ENCODE results near the gene CD109. TPM values are rescaled to one million over a fixed set of nuclear protein-coding genes. Genes with fewer than 3 reads are reported as not detected.

The CD109 gene
- total and polyA plus RNA-seq, 2 of the 4 experiments (the other 2 are of a cell fraction), result 3.6 to 5.0 TPM

GRCh38 chr6:73665686-73666319, 30.2 kb upstream of the CD109 start:
- Histone ChIP-seq H4K20me1 (ENCODE audit: insufficient read depth, low read length) (no peaks in the 10 kb centered on the region), H3K4ac (ENCODE audit: low read depth, low read length) (no peak overlapping the region), H3K4me3 (ENCODE audit: insufficient read depth, low read depth, low read length) (no peak overlapping the region), H3K4me2 (ENCODE audit: low read depth, low read length) (no peak overlapping the region), H3K36me3 (ENCODE audit: control insufficient read depth, insufficient read depth, low read length) (no peaks in the 10 kb centered on the region), H3K9me3 (ENCODE audit: control insufficient read depth, insufficient read depth, low read length) (no peaks in the 10 kb centered on the region), H3K9me1 (ENCODE audit: insufficient read depth, low read length) (peaks cover 2% of the 10 kb centered on the region; the same call in 1 of the 2 replicates), H3K27ac (ENCODE audit: insufficient read depth, low read length) (no peak overlapping the region), H3K27me3 (ENCODE audit: control insufficient read depth, insufficient read depth, low read length) (no peaks in the 10 kb centered on the region), H3K14ac (replicated peaks; ENCODE audit: low read depth, low read length) (no peak overlapping the region), H3K18ac (ENCODE audit: low read depth, low read length) (no peak overlapping the region), H2BK20ac (ENCODE audit: low read depth, low read length) (no peak overlapping the region), H4K91ac (ENCODE audit: insufficient read depth, low read depth, low read length) (no peak overlapping the region), H2BK15ac (ENCODE audit: low read depth, low read length) (no peak overlapping the region), H2AFZ (replicated peaks; ENCODE audit: low read length, poor library complexity) (no peak overlapping the region), H2AK5ac (ENCODE audit: low read depth, low read length) (no peak overlapping the region), H3K56ac (ENCODE audit: extremely low read depth, insufficient read depth, low read length) (no peak overlapping the region), H3K4me1 (ENCODE audit: control insufficient read depth, insufficient read depth, low read length) (no peaks in the 10 kb centered on the region), H2BK120ac (ENCODE audit: low read depth, low read length) (no peak overlapping the region), H2BK5ac (ENCODE audit: low read depth, low read length, poor library complexity, severe bottlenecking) (no peak overlapping the region), H3K79me1 (ENCODE audit: low read depth in 1 of 2, low read length in 2 of 2) (no peaks in the 10 kb centered on the region), H4K8ac (ENCODE audit: low read depth in 2 of 2, low read length in 2 of 2) (no peak overlapping the region), H2AK9ac (replicated peaks; ENCODE audit: low read depth, low read length, poor library complexity) (no peak overlapping the region), H3K9ac (ENCODE audit: low read depth, low read length) (no peak overlapping the region), H4K5ac (ENCODE audit: low read depth, low read length) (no peak overlapping the region), H3K23ac (ENCODE audit: low read depth, low read length) (no peak overlapping the region)
- WGBS, 2 experiments (ENCODE audit: extremely low coverage in 2 of 2, insufficient read length in 1 of 2), result no CpG with 5 or more reads among the region's 3 CpGs
- dilution Hi-C loops (cut with HindIII; ENCODE audit: low sequenced_read_pairs, unreplicated experiment) (no loop called here), in situ Hi-C loops (cut with MboI; ENCODE audit: low sequenced_read_pairs) (no loop called here), intact Hi-C loops (cut with micrococcal nuclease) (no loop called here)
- no TSS peak for BruUV-seq (replicated peaks)
- TF ChIP-seq MAFK (IDR thresholded peaks at IDR 0.05; ENCODE audit: low read depth, low read length), result no peak
- no peak for TF ChIP-seq FOS (IDR thresholded peaks at IDR 0.05; ENCODE audit: low read depth, low read length)
- TF ChIP-seq BHLHE40 (IDR thresholded peaks at IDR 0.05; ENCODE audit: low read depth, low read length), result no peak
- TF ChIP-seq MXI1 (IDR thresholded peaks at IDR 0.05; ENCODE audit: borderline replicate concordance, low read depth, low read length), result no peak
- TF ChIP-seq CHD1 (IDR thresholded peaks at IDR 0.05; ENCODE audit: low read depth, low read length), result no peak
- no peak for TF ChIP-seq MAZ (IDR thresholded peaks at IDR 0.05; ENCODE audit: borderline replicate concordance, low read depth, low read length)
- TF ChIP-seq, protein P1, sequence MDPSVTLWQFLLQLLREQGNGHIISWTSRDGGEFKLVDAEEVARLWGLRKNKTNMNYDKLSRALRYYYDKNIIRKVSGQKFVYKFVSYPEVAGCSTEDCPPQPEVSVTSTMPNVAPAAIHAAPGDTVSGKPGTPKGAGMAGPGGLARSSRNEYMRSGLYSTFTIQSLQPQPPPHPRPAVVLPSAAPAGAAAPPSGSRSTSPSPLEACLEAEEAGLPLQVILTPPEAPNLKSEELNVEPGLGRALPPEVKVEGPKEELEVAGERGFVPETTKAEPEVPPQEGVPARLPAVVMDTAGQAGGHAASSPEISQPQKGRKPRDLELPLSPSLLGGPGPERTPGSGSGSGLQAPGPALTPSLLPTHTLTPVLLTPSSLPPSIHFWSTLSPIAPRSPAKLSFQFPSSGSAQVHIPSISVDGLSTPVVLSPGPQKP (IDR thresholded peaks at IDR 0.05; ENCODE audit: borderline replicate concordance, low read depth, low read length), result no peak
- TF ChIP-seq RCOR1 (IDR thresholded peaks at IDR 0.05; ENCODE audit: insufficient replicate concordance, low read length), result no peak
- no peak for TF ChIP-seq CEBPB (IDR thresholded peaks at IDR 0.05; ENCODE audit: low read depth, low read length)
- TF ChIP-seq SMC3 (IDR thresholded peaks at IDR 0.05; ENCODE audit: low read depth, low read length), result no peak
- no peak for TF ChIP-seq RFX5 (IDR thresholded peaks at IDR 0.05; ENCODE audit: low read depth, low read length)
- TF ChIP-seq, protein P2, sequence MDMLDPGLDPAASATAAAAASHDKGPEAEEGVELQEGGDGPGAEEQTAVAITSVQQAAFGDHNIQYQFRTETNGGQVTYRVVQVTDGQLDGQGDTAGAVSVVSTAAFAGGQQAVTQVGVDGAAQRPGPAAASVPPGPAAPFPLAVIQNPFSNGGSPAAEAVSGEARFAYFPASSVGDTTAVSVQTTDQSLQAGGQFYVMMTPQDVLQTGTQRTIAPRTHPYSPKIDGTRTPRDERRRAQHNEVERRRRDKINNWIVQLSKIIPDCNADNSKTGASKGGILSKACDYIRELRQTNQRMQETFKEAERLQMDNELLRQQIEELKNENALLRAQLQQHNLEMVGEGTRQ (IDR thresholded peaks at IDR 0.05; ENCODE audit: low read depth, low read length), result no peak
- no peak for TF ChIP-seq RAD21 (IDR thresholded peaks at IDR 0.05; ENCODE audit: low read length)
- no peak for TF ChIP-seq POLR2A (IDR thresholded peaks at IDR 0.05; ENCODE audit: low read depth, low read length)
- TF ChIP-seq, protein P3, sequence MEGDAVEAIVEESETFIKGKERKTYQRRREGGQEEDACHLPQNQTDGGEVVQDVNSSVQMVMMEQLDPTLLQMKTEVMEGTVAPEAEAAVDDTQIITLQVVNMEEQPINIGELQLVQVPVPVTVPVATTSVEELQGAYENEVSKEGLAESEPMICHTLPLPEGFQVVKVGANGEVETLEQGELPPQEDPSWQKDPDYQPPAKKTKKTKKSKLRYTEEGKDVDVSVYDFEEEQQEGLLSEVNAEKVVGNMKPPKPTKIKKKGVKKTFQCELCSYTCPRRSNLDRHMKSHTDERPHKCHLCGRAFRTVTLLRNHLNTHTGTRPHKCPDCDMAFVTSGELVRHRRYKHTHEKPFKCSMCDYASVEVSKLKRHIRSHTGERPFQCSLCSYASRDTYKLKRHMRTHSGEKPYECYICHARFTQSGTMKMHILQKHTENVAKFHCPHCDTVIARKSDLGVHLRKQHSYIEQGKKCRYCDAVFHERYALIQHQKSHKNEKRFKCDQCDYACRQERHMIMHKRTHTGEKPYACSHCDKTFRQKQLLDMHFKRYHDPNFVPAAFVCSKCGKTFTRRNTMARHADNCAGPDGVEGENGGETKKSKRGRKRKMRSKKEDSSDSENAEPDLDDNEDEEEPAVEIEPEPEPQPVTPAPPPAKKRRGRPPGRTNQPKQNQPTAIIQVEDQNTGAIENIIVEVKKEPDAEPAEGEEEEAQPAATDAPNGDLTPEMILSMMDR (conservative IDR thresholded peaks at IDR 0.05; ENCODE audit: low read depth, low read length), result no peak
- TF ChIP-seq NFE2L2 (IDR thresholded peaks at IDR 0.05; ENCODE audit: low read depth, low read length), result no peak
- peak; percentile 46 for DNase-seq
- ATAC-seq (ENCODE audit: low read depth), result no peak
- POLR2A ChIA-PET (ENCODE audit: unreplicated experiment), result interaction anchor here (0.5 kb wide), 1 partner anchor 12 kb away, joined by 3 read pairs; the partner anchor contains the start of gene SLC17A5
- CTCF ChIA-PET, result interaction anchor here (1.9 kb wide), 1 partner anchor 67 kb away, joined by 5 read pairs; no protein-coding TSS in a partner anchor

Measured in IMR-90 (cell line).